ENCODE data around the gene RBBP7. TPM values are rescaled to one million over a fixed set of nuclear protein-coding genes. Genes with fewer than 3 reads are reported as not detected.

The RBBP7 gene
- 100 to 1,000 TPM; 159 to 187 TPM for total RNA-seq

DNA sequence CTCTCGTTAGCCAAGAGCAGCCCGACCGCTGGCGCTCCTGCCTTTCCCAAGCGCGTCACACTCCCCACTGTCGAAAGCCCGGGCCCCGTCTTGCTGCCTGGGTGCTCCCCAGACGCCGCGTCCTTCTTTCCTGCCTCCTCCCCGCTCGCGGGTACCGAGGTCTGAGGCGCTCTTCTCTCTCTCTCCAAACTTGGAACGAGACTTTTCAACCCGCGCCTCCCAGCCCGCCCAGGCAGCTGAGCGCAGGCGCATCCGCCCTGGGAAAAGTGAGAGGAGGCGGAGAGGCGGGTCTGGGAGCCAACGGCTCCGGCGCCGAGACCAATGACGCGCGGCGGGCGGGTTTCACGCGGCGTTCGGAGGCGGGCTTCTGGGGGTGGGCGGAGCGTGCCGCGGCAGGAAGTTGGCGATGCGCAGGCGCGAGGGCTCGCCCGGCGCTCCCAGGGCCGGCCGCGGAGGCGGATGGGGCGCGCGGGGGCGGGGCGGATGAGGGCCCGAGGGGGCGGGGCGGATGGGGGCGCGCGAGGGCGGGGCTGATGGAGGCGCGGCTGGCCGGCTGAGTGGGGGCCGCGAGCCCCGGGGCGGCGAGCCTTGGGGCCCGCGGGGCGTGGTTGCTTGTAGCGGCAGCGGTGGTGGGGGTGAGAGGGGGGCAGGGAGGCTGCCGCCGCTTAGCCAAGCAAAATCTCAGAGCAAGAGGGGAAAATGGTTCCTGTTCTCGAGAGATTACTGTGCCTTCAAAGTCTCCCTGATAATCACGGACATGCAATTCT lies at the start of gene RBBP7:
Gene RBBP7, minus strand, starts transcription at position 268 of the 767 bp plus-strand sequence. CDS start 309 bp downstream, outside the sequence.
- peaks cover 44% of the 10 kb centered on the region for H3K36me3 Mint-ChIP-seq (ENCODE audit: low read depth)
- H3K27me3 Mint-ChIP-seq: no peaks in the 10 kb centered on the region
- H3K4me3 Mint-ChIP-seq: peak within 1 kb of the TSS; percentile 92
- no peaks in the 10 kb centered on the region for H3K9me3 Mint-ChIP-seq
- H3K4me1 Mint-ChIP-seq: peaks cover 7% of the 10 kb centered on the region
- peak; percentile 84 for ATAC-seq (replicated peaks)
- H3K27ac Mint-ChIP-seq: peak within 1 kb of the TSS; percentile 95

- Mint-ChIP-seq H3K4me1 (no peaks in the 10 kb centered on the region), H3K27me3 (no peaks in the 10 kb centered on the region), H3K9me3 (no peaks in the 10 kb centered on the region), H3K27ac (no peak overlapping the region), H3K36me3 (ENCODE audit: low read depth) (no peaks in the 10 kb centered on the region), H3K4me3 (no peak overlapping the region)
- no peak for ATAC-seq (replicated peaks)
These were observed 48.8 kb upstream of the RBBP7 start for GRCh38 chrX:16918979-16919378.

DNA sequence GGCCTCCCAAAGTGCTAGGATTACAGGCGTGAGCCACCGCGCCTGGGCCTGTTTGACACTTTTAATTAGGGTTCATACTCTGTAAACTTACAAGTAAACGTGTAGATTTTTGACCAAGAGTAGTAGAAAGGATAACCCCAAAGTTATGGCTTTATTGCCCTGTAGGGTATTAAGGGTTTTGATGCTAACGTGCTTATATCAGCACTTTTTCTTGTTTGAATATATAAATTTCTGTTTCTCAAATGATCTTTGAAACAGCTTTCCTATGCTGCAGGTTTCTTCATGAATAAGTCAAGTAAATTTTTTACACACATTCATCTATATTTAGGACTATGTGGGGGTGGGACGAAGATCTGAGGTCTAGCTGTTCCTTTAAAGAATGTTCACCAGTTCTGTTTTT lies 47.0 kb upstream of the RBBP7 start:
- Mint-ChIP-seq H3K27me3 (no peaks in the 10 kb centered on the region), H3K9me3 (no peaks in the 10 kb centered on the region), H3K36me3 (ENCODE audit: low read depth) (no peaks in the 10 kb centered on the region), H3K27ac (no peak overlapping the region), H3K4me1 (no peaks in the 10 kb centered on the region), H3K4me3 (no peak overlapping the region)
- no peak for ATAC-seq (replicated peaks)

GRCh38 chrX:16916561-16916960 lies 46.4 kb upstream of the RBBP7 start:
- H3K4me1 Mint-ChIP-seq: no peaks in the 10 kb centered on the region
- H3K4me3 Mint-ChIP-seq: no peak overlapping the region
- no peaks in the 10 kb centered on the region for H3K36me3 Mint-ChIP-seq (ENCODE audit: low read depth)
- no peak overlapping the region for H3K27ac Mint-ChIP-seq
- no peak for ATAC-seq (replicated peaks)
- no peaks in the 10 kb centered on the region for H3K9me3 Mint-ChIP-seq
- H3K27me3 Mint-ChIP-seq: no peaks in the 10 kb centered on the region

- no peaks in the 10 kb centered on the region for H3K36me3 Mint-ChIP-seq (ENCODE audit: low read depth)
- no peak for ATAC-seq (replicated peaks)
- H3K27me3 Mint-ChIP-seq: no peaks in the 10 kb centered on the region
- H3K4me1 Mint-ChIP-seq: no peaks in the 10 kb centered on the region
- no peaks in the 10 kb centered on the region for H3K9me3 Mint-ChIP-seq
- H3K27ac Mint-ChIP-seq: no peak overlapping the region
- H3K4me3 Mint-ChIP-seq: no peak overlapping the region
These were observed 43.9 kb upstream of the RBBP7 start for GRCh38 chrX:16914058-16914457.

DNA sequence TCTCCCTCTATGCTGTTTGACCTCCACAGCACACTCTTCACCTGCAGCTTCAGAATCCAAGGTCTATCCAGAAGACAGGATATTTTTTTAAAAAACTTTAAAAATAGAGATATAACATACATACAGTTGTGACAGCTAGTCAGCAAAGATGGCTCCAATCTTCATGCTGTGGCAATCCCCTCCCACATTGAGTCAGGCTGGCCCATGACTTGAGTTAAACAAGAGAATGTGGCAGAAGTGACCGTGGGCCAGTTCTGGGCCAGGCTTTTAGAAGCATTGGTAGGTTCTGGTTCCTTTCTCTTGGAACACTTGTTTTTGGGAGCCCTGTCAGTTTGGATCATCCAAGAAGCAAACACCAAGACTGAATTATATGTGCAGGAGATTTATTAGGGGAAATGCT lies 40.2 kb upstream of the RBBP7 start:
- no peak overlapping the region for H3K4me3 Mint-ChIP-seq
- no peaks in the 10 kb centered on the region for H3K27me3 Mint-ChIP-seq
- no peaks in the 10 kb centered on the region for H3K9me3 Mint-ChIP-seq
- no peaks in the 10 kb centered on the region for H3K36me3 Mint-ChIP-seq (ENCODE audit: low read depth)
- no peaks in the 10 kb centered on the region for H3K4me1 Mint-ChIP-seq
- ATAC-seq (replicated peaks): no peak
- no peak overlapping the region for H3K27ac Mint-ChIP-seq

DNA sequence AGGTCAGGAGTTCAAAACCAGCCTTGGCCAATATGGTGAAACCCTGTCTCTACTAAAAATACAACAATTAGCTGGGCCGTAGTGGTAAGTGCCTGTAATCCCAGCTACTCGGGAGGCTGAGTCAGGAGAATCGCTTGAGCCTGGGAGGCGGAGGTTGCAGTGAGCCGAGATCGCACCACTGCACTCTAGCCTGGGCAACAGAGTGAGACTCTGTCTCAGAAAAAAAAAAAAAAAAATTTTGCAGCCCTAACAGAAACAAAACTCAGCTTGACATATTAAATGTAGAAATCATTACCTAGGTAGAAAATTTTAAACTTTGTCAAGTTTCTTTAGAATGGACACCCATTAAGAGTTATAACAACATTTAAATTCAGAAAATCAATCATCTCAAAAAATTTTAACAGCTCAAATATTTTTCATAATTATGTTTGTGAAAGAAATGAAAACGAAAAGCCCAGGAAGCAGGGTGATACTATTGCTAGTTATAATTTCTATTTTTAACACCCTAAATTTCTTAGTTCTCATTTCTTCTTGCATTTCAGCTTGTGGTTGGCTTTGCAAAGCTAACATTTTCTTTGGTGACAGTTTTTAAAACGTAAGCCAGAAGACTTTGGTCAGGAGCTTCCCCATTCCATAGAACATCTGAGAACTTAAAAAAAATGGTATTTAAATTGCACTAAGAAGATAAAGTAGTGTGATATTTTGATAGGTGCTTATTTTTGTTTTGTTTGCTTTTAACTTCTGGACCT lies 33.3 kb upstream of the RBBP7 start:
- no peak for ATAC-seq (replicated peaks)
- no peaks in the 10 kb centered on the region for H3K9me3 Mint-ChIP-seq

DNA sequence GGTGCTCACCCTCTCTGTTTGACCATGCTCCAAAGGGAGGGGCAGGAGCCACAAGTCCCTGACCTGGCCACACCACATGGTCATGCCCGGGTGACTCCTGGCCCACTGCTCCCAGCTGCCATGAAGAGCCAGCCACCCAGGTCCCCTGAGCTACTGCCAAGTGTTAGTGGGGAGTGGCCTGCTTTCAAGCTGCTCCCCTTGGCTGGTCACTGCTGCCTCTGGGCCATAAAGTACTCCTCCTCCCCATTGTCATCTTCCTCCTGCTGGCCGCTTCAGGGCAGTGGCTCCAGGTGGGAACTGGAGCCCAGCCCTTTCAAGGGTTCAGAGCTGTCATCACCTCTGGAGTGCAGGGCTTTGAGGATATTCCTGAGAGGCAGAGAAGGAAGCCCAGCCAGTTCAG lies 27.3 kb upstream of the RBBP7 start:
- Mint-ChIP-seq H3K9me3 (no peaks in the 10 kb centered on the region), H3K4me1 (no peaks in the 10 kb centered on the region), H3K27me3 (peaks cover 6% of the 10 kb centered on the region), H3K27ac (no peak overlapping the region), H3K36me3 (ENCODE audit: low read depth) (no peaks in the 10 kb centered on the region), H3K4me3 (no peak overlapping the region)
- no peak for ATAC-seq (replicated peaks)

More for the DNA sequence above, 33.3 kb upstream of the RBBP7 start:
- Mint-ChIP-seq H3K4me3 (no peak overlapping the region), H3K27me3 (peaks cover 6% of the 10 kb centered on the region), H3K27ac (no peak overlapping the region), H3K36me3 (ENCODE audit: low read depth) (no peaks in the 10 kb centered on the region), H3K4me1 (no peaks in the 10 kb centered on the region)

- ATAC-seq (replicated peaks): peak; percentile 69
- H3K27ac Mint-ChIP-seq: no peak overlapping the region
These were observed 22.6 kb upstream of the RBBP7 start for GRCh38 chrX:16892504-16893362.

DNA sequence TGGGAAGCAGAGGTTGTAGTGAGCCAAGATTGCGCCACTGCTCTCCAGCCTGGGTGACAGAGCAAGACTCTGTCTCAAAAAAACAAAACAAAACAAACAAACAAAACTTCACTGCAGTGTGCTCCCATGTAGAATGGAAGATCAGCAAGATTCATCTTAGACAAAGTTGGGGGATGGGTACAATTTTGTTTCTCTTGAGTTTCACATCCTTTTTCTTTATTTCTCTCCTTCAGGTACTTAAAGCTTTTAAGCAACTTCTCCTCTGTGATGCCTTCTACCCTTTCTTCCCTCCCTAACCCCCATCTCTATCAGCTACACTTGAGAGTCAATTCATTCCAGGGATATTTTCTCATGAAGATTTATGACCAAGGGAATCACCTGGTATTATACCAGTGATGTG lies 15.5 kb upstream of the RBBP7 start:
- H3K4me1 Mint-ChIP-seq: peaks cover 5% of the 10 kb centered on the region
- H3K27ac Mint-ChIP-seq: no peak overlapping the region
- H3K9me3 Mint-ChIP-seq: no peaks in the 10 kb centered on the region
- ATAC-seq (replicated peaks): no peak
- no peaks in the 10 kb centered on the region for H3K36me3 Mint-ChIP-seq (ENCODE audit: low read depth)
- H3K4me3 Mint-ChIP-seq: no peak overlapping the region
- no peaks in the 10 kb centered on the region for H3K27me3 Mint-ChIP-seq

More at GRCh38 chrX:16892504-16893362, 22.6 kb upstream of the RBBP7 start:
- Mint-ChIP-seq H3K4me3 (no peak overlapping the region), H3K36me3 (ENCODE audit: low read depth) (no peaks in the 10 kb centered on the region), H3K9me3 (no peaks in the 10 kb centered on the region), H3K27me3 (no peaks in the 10 kb centered on the region), H3K4me1 (peaks cover 5% of the 10 kb centered on the region)

DNA sequence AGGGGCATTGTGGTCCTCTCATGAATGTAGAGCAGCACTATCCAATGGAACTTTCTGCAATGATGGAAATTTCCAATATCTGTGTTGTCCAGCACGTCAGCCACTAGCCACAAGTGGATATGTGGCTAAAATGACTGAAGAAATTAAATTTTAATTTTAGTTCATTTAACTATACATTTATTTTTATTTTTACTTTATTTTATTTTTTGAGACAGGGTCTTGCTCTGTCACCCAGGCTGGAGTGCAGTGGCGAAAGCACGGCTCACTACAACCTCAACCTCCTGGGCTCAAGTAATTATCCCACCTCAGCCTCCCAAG lies 13.3 kb upstream of the RBBP7 start:
- Mint-ChIP-seq H3K4me1 (no peaks in the 10 kb centered on the region), H3K9me3 (no peaks in the 10 kb centered on the region), H3K27ac (no peak overlapping the region), H3K36me3 (ENCODE audit: low read depth) (no peaks in the 10 kb centered on the region), H3K27me3 (no peaks in the 10 kb centered on the region), H3K4me3 (peak overlapping the region; percentile 79)
- no peak for ATAC-seq (replicated peaks)

DNA sequence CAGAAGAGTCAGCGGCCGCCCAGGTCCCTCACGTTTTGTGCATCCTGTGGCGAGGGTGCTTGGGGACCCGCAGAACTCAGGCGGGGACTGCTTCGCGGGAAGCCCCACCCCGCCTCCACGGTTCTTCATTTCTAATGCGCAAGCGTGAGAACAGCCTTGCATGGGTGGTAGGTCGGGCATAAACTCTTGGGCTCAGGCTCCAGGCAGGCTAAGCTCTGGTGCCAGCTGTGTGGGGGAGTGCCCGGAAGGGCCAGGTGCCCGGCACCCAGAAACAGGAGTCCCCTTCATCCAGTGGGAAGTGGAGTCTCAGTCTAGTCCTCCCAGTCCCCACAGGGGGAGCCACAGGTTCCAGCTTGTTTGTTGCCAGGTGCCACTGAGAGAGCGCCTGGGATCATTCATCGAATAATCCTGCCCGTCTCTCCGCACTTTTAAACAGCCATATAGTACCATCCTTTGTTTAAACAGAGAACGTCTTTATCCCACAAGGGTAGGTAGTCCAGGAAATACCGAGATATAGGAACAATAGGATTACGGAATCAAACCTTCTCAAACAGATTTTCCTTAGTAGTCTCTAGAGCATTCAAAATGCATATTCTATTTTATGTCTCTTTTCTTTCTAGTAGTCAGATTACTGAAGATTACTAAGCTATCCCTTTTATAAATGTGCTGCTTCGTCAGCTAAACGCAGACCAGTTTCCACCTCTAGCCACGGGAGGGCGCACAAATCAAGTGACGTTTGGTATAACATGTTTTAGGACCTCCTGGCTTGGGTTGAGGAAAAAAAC lies 12.7 kb upstream of the RBBP7 start:
- peak overlapping the region; percentile 79 for H3K4me3 Mint-ChIP-seq
- H3K27me3 Mint-ChIP-seq: no peaks in the 10 kb centered on the region
- ATAC-seq (replicated peaks): peak; percentile 86
- no peaks in the 10 kb centered on the region for H3K4me1 Mint-ChIP-seq
- H3K36me3 Mint-ChIP-seq (ENCODE audit: low read depth): no peaks in the 10 kb centered on the region
- H3K9me3 Mint-ChIP-seq: no peaks in the 10 kb centered on the region
- peak overlapping the region; percentile 69 for H3K27ac Mint-ChIP-seq

- no peaks in the 10 kb centered on the region for H3K4me1 Mint-ChIP-seq
- H3K36me3 Mint-ChIP-seq (ENCODE audit: low read depth): no peaks in the 10 kb centered on the region
- no peaks in the 10 kb centered on the region for H3K27me3 Mint-ChIP-seq
- peak; percentile 57 for ATAC-seq (replicated peaks)
- peak overlapping the region; percentile 79 for H3K4me3 Mint-ChIP-seq
- H3K9me3 Mint-ChIP-seq: no peaks in the 10 kb centered on the region
- no peak overlapping the region for H3K27ac Mint-ChIP-seq
These were observed 12.0 kb upstream of the RBBP7 start for GRCh38 chrX:16882169-16882568.

- Mint-ChIP-seq H3K27ac (no peak overlapping the region), H3K36me3 (ENCODE audit: low read depth) (no peaks in the 10 kb centered on the region), H3K4me3 (no peak overlapping the region), H3K4me1 (no peaks in the 10 kb centered on the region), H3K9me3 (no peaks in the 10 kb centered on the region), H3K27me3 (no peaks in the 10 kb centered on the region)
- ATAC-seq (replicated peaks): no peak
These were observed 6.5 kb upstream of the RBBP7 start for GRCh38 chrX:16876696-16877095.

All from activated T-helper 17 cell treated with anti-CD3 and anti-CD28 coated beads, Interleukin-2, amount 50 U/mL, for 72 hours (primary cell).